ENCODE data around the gene USP6NL. TPM values are rescaled to one million over a fixed set of nuclear protein-coding genes. Genes with fewer than 3 reads are reported as not detected.

USP6NL gene
- total and polyA plus RNA-seq, 2 of the 8 experiments (the other 6 are each of a cell fraction or from before 2014, with no cell fraction given): 10.9 to 28.8 TPM

DNA sequence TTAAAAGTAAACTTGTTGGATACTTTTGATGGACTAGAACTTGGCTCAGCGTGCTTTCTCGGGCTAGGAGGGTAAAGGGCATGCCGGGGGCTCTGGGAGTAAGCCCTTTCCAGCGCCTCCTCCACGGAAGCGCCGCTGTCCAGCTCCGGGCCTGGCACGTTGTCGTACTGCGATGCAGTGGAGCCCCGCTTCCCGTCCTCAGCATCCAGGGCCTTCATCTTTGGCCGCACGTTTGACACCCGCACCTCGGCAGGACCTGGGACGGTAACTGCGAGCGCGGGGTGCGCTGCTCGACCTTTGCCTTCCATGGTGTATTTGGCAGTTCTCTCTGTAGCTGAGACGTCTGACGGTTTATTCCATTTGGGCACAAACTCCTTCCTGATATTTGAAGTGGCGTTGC is 148.3 kb downstream of the USP6NL start (continued):
- TF ChIP-seq KDM5A (IDR thresholded peaks at IDR 0.05; ENCODE audit: low read length): no peak
- no peak for TF ChIP-seq CREB1 (IDR thresholded peaks at IDR 0.05)
